ENCODE data around the gene CCL19. TPM values are rescaled to one million over a fixed set of nuclear protein-coding genes. Genes with fewer than 3 reads are reported as not detected.
A peak's percentile ranks its signal among the peaks of the same experiment; 100 is the strongest.

Gene CCL19
- total RNA-seq, 1 experiment from 2014 or later, result not detected

DNA sequence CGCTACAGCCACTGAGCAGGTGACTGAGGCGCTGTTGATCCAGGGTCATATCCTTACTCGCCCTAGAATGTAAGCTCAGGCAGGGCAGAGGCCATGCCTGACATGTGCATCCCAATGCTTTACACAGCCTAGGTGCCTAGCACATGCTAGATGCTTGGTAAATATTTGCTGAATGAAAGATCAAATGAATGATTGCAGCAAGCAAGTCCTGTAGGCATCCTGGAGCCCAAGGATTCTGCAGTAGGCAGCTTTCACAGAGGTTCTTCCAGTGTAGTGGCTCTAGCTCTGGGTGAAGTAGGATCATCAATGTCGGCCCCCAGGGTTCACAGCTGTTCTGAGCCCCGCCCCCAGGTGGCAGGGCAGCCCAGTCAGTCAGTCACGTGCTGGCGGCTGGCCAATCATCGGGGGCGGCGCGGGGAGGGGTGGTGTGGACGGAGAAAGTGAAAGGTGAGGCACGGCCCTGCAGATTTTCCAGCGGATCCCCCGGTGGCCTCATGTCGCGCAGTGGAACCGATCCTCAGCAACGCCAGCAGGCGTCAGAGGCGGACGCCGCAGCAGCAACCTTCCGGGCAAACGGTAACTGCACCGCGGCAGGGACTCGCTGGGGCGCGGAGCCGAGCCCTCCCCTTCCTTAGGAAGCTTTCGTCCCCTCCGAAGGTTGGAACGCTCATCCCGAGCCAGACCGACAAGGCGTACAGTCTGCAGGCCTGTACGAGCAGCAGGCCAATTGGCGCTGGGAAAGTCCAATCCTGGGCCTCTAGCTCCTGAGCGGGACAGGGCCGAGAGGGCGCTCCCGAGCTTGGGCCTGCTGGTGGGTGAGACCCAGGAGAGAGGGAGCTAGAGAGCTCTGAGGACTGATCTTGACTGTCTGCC, 44.6 kb downstream of the CCL19 start, which contains the start of gene GALT (continued):
- TF ChIP-seq, protein P1, sequence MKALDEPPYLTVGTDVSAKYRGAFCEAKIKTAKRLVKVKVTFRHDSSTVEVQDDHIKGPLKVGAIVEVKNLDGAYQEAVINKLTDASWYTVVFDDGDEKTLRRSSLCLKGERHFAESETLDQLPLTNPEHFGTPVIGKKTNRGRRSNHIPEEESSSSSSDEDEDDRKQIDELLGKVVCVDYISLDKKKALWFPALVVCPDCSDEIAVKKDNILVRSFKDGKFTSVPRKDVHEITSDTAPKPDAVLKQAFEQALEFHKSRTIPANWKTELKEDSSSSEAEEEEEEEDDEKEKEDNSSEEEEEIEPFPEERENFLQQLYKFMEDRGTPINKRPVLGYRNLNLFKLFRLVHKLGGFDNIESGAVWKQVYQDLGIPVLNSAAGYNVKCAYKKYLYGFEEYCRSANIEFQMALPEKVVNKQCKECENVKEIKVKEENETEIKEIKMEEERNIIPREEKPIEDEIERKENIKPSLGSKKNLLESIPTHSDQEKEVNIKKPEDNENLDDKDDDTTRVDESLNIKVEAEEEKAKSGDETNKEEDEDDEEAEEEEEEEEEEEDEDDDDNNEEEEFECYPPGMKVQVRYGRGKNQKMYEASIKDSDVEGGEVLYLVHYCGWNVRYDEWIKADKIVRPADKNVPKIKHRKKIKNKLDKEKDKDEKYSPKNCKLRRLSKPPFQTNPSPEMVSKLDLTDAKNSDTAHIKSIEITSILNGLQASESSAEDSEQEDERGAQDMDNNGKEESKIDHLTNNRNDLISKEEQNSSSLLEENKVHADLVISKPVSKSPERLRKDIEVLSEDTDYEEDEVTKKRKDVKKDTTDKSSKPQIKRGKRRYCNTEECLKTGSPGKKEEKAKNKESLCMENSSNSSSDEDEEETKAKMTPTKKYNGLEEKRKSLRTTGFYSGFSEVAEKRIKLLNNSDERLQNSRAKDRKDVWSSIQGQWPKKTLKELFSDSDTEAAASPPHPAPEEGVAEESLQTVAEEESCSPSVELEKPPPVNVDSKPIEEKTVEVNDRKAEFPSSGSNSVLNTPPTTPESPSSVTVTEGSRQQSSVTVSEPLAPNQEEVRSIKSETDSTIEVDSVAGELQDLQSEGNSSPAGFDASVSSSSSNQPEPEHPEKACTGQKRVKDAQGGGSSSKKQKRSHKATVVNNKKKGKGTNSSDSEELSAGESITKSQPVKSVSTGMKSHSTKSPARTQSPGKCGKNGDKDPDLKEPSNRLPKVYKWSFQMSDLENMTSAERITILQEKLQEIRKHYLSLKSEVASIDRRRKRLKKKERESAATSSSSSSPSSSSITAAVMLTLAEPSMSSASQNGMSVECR (CRISPR knock-in tag; IDR thresholded peaks at IDR 0.05; ENCODE audit: borderline replicate concordance), result peak; percentile 95
- TF ChIP-seq GABPB1 (CRISPR knock-in tag; IDR thresholded peaks at IDR 0.05), result no peak
- 0 out of 2 replicates have a peak, but pooled peaks have one; percentile 16 for TF ChIP-seq ZNF317 (CRISPR knock-in tag; IDR thresholded peaks at IDR 0.05; ENCODE audit: borderline replicate concordance, low read depth)
- TF ChIP-seq, protein P2, sequence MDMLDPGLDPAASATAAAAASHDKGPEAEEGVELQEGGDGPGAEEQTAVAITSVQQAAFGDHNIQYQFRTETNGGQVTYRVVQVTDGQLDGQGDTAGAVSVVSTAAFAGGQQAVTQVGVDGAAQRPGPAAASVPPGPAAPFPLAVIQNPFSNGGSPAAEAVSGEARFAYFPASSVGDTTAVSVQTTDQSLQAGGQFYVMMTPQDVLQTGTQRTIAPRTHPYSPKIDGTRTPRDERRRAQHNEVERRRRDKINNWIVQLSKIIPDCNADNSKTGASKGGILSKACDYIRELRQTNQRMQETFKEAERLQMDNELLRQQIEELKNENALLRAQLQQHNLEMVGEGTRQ (CRISPR knock-in tag; IDR thresholded peaks at IDR 0.05), result peak; percentile 100
- no peak for TF ChIP-seq ZNF219 (CRISPR knock-in tag; IDR thresholded peaks at IDR 0.05; ENCODE audit: borderline replicate concordance)
- TF ChIP-seq, protein P3, sequence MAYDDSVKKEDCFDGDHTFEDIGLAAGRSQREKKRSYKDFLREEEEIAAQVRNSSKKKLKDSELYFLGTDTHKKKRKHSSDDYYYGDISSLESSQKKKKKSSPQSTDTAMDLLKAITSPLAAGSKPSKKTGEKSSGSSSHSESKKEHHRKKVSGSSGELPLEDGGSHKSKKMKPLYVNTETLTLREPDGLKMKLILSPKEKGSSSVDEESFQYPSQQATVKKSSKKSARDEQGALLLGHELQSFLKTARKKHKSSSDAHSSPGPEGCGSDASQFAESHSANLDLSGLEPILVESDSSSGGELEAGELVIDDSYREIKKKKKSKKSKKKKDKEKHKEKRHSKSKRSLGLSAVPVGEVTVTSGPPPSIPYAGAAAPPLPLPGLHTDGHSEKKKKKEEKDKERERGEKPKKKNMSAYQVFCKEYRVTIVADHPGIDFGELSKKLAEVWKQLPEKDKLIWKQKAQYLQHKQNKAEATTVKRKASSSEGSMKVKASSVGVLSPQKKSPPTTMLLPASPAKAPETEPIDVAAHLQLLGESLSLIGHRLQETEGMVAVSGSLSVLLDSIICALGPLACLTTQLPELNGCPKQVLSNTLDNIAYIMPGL (CRISPR knock-in tag; IDR thresholded peaks at IDR 0.05), result peak; percentile 96
- peak; percentile 26; the same call in 1 of the 2 replicates for TF ChIP-seq TEAD1 (CRISPR knock-in tag; IDR thresholded peaks at IDR 0.05)
- TF ChIP-seq EMX1 (CRISPR knock-in tag; IDR thresholded peaks at IDR 0.05), result no peak
- TF ChIP-seq, protein P4, sequence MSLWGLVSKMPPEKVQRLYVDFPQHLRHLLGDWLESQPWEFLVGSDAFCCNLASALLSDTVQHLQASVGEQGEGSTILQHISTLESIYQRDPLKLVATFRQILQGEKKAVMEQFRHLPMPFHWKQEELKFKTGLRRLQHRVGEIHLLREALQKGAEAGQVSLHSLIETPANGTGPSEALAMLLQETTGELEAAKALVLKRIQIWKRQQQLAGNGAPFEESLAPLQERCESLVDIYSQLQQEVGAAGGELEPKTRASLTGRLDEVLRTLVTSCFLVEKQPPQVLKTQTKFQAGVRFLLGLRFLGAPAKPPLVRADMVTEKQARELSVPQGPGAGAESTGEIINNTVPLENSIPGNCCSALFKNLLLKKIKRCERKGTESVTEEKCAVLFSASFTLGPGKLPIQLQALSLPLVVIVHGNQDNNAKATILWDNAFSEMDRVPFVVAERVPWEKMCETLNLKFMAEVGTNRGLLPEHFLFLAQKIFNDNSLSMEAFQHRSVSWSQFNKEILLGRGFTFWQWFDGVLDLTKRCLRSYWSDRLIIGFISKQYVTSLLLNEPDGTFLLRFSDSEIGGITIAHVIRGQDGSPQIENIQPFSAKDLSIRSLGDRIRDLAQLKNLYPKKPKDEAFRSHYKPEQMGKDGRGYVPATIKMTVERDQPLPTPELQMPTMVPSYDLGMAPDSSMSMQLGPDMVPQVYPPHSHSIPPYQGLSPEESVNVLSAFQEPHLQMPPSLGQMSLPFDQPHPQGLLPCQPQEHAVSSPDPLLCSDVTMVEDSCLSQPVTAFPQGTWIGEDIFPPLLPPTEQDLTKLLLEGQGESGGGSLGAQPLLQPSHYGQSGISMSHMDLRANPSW (CRISPR knock-in tag; conservative IDR thresholded peaks at IDR 0.05; ENCODE audit: low read depth), result no peak
- peak; percentile 95 for TF ChIP-seq NFYB (CRISPR knock-in tag; conservative IDR thresholded peaks at IDR 0.05; ENCODE audit: low read depth)
- peak; percentile 77 for TF ChIP-seq ZNF121 (CRISPR knock-in tag; IDR thresholded peaks at IDR 0.05)
- no peak for TF ChIP-seq MXD4 (CRISPR knock-in tag; IDR thresholded peaks at IDR 0.05; ENCODE audit: borderline replicate concordance)
- 0 out of 2 replicates have a peak, but pooled peaks have one; percentile 34 for TF ChIP-seq ZNF138 (CRISPR knock-in tag; conservative IDR thresholded peaks at IDR 0.05)
- TF ChIP-seq ZBTB21 (CRISPR knock-in tag; IDR thresholded peaks at IDR 0.05; ENCODE audit: borderline replicate concordance), result peak; percentile 54; the same call in 1 of the 2 replicates
- TF ChIP-seq KAT7 (CRISPR knock-in tag; IDR thresholded peaks at IDR 0.05; ENCODE audit: borderline replicate concordance), result no peak
- no peak for TF ChIP-seq PRRX2 (CRISPR knock-in tag; IDR thresholded peaks at IDR 0.05)
- 0 out of 2 replicates have a peak, but pooled peaks have one; percentile 59 for TF ChIP-seq ETV6 (CRISPR knock-in tag; IDR thresholded peaks at IDR 0.05)
- no peak for TF ChIP-seq TCF7 (CRISPR knock-in tag; IDR thresholded peaks at IDR 0.05; ENCODE audit: low read depth)
- TF ChIP-seq FOXP1 (CRISPR knock-in tag; IDR thresholded peaks at IDR 0.05; ENCODE audit: borderline replicate concordance), result peak; percentile 60; the same call in 1 of the 2 replicates
- TF ChIP-seq SMAD3 (CRISPR knock-in tag; IDR thresholded peaks at IDR 0.05; ENCODE audit: borderline replicate concordance), result peak; percentile 59; the same call in 1 of the 2 replicates
- TF ChIP-seq, protein P5, sequence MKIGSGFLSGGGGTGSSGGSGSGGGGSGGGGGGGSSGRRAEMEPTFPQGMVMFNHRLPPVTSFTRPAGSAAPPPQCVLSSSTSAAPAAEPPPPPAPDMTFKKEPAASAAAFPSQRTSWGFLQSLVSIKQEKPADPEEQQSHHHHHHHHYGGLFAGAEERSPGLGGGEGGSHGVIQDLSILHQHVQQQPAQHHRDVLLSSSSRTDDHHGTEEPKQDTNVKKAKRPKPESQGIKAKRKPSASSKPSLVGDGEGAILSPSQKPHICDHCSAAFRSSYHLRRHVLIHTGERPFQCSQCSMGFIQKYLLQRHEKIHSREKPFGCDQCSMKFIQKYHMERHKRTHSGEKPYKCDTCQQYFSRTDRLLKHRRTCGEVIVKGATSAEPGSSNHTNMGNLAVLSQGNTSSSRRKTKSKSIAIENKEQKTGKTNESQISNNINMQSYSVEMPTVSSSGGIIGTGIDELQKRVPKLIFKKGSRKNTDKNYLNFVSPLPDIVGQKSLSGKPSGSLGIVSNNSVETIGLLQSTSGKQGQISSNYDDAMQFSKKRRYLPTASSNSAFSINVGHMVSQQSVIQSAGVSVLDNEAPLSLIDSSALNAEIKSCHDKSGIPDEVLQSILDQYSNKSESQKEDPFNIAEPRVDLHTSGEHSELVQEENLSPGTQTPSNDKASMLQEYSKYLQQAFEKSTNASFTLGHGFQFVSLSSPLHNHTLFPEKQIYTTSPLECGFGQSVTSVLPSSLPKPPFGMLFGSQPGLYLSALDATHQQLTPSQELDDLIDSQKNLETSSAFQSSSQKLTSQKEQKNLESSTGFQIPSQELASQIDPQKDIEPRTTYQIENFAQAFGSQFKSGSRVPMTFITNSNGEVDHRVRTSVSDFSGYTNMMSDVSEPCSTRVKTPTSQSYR (CRISPR knock-in tag; IDR thresholded peaks at IDR 0.05), result peak; percentile 66; the same call in 1 of the 2 replicates
- no peak for TF ChIP-seq ZNF423 (CRISPR knock-in tag; IDR thresholded peaks at IDR 0.05)
- TF ChIP-seq MYBL2 (CRISPR knock-in tag; IDR thresholded peaks at IDR 0.05), result peak; percentile 87
- TF ChIP-seq NFATC4 (CRISPR knock-in tag; IDR thresholded peaks at IDR 0.05), result 0 out of 2 replicates have a peak, but pooled peaks have one; percentile 15
- TF ChIP-seq FOXK1 (CRISPR knock-in tag; IDR thresholded peaks at IDR 0.05), result no peak; the same call in 1 of the 2 replicates
- peak; percentile 48; the same call in 1 of the 2 replicates for TF ChIP-seq CREB1 (CRISPR knock-in tag; IDR thresholded peaks at IDR 0.05)
- TF ChIP-seq SOX15 (CRISPR knock-in tag; IDR thresholded peaks at IDR 0.05), result no peak

Measured in WTC11 (cell line).